ENCODE measurements around the gene GPATCH4.

DNA sequence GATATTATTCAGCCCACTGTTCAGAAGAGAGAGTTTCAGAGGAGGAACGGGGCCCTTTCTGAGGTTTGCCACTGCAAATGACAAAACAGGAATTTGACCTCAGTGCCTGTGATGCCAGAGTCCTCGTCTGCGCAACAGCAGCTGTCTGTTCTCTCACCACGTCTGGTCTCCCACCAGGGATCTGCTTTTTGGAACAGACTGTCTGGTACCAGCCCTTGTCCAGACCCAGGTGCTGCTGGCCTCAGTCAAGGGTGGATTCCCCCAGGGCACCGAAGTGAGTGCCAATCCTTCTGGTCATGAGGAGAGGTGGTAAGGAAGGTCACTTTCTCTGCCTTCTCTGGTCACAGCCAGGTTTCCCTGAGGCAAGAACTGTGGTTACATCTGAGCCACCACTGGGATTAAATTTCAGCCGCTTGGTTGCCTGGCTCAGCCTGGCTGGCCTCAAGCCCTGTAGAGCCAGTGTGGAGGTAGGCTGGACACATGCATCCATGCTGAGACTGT is 38.4 kb upstream of the GPATCH4 start:
- TF ChIP-seq YY1 (IDR thresholded peaks at IDR 0.05; ENCODE audit: insufficient read depth, insufficient read length) = no peak
- TF ChIP-seq SUZ12 (IDR thresholded peaks at IDR 0.05; ENCODE audit: extremely low read depth, insufficient read depth, insufficient read length) = no peak
